ENCODE data around the gene SLC28A3. TPM values are rescaled to one million over a fixed set of nuclear protein-coding genes. Genes with fewer than 3 reads are reported as not detected.
"Not testable (repeated sequence)": the region's sequence is repeated elsewhere in the genome, so short reads cannot be mapped to it uniquely, and the experiment has no call there.

SLC28A3 gene
- total RNA-seq, 1 donor from 2014 or later: 0.35 TPM

GRCh38 chr9:84375954-84376353 lies 35.4 kb upstream of the SLC28A3 start:
- DNase-seq (ENCODE audit: low spot score): no peak
- TF ChIP-seq CTCF (IDR thresholded peaks at IDR 0.05): no peak
- H3K27me3 Mint-ChIP-seq (ENCODE audit: low read depth): peaks cover 2% of the 10 kb centered on the region
- peaks cover 18% of the 10 kb centered on the region for H3K4me1 Mint-ChIP-seq (ENCODE audit: low read depth)
- H3K36me3 Mint-ChIP-seq (ENCODE audit: low read depth): peaks cover 1% of the 10 kb centered on the region
- H3K27ac Mint-ChIP-seq (ENCODE audit: unreplicated experiment): no peak overlapping the region
- H3K4me3 Mint-ChIP-seq (ENCODE audit: unreplicated experiment): no peak overlapping the region
- H3K9me3 Mint-ChIP-seq (ENCODE audit: low read depth): no peaks in the 10 kb centered on the region

- peaks cover 1% of the 10 kb centered on the region for H3K36me3 Mint-ChIP-seq (ENCODE audit: low read depth)
- no peaks in the 10 kb centered on the region for H3K9me3 Mint-ChIP-seq (ENCODE audit: low read depth)
- peaks cover 18% of the 10 kb centered on the region for H3K4me1 Mint-ChIP-seq (ENCODE audit: low read depth)
- no peak for TF ChIP-seq CTCF (IDR thresholded peaks at IDR 0.05)
- H3K4me3 Mint-ChIP-seq (ENCODE audit: unreplicated experiment): no peak overlapping the region
- peaks cover 2% of the 10 kb centered on the region for H3K27me3 Mint-ChIP-seq (ENCODE audit: low read depth)
- peak overlapping the region; percentile 18 for H3K27ac Mint-ChIP-seq (ENCODE audit: unreplicated experiment)
- DNase-seq (ENCODE audit: low spot score): no peak
These were observed 34.0 kb upstream of the SLC28A3 start for GRCh38 chr9:84374516-84374915.

GRCh38 chr9:84374013-84374412 lies 33.5 kb upstream of the SLC28A3 start:
- H3K4me3 Mint-ChIP-seq (ENCODE audit: unreplicated experiment): no peak overlapping the region
- DNase-seq (ENCODE audit: low spot score): no peak
- no peak for TF ChIP-seq CTCF (IDR thresholded peaks at IDR 0.05)
- peaks cover 18% of the 10 kb centered on the region for H3K4me1 Mint-ChIP-seq (ENCODE audit: low read depth)
- peaks cover 2% of the 10 kb centered on the region for H3K27me3 Mint-ChIP-seq (ENCODE audit: low read depth)
- H3K9me3 Mint-ChIP-seq (ENCODE audit: low read depth): no peaks in the 10 kb centered on the region
- H3K27ac Mint-ChIP-seq (ENCODE audit: unreplicated experiment): no peak overlapping the region
- H3K36me3 Mint-ChIP-seq (ENCODE audit: low read depth): peaks cover 1% of the 10 kb centered on the region

- no peak overlapping the region for H3K4me3 Mint-ChIP-seq (ENCODE audit: unreplicated experiment)
These were observed 31.2 kb upstream of the SLC28A3 start for GRCh38 chr9:84371737-84372136.

GRCh38 chr9:84368601-84369000 lies 28.0 kb upstream of the SLC28A3 start:
- DNase-seq (ENCODE audit: low spot score): no peak
- Mint-ChIP-seq H3K9me3 (ENCODE audit: low read depth) (peaks cover 6% of the 10 kb centered on the region), H3K4me3 (ENCODE audit: unreplicated experiment) (no peak overlapping the region), H3K36me3 (ENCODE audit: low read depth) (no peaks in the 10 kb centered on the region), H3K4me1 (ENCODE audit: low read depth) (peaks cover 12% of the 10 kb centered on the region), H3K27ac (ENCODE audit: unreplicated experiment) (no peak overlapping the region), H3K27me3 (ENCODE audit: low read depth) (no peaks in the 10 kb centered on the region)
- TF ChIP-seq CTCF (IDR thresholded peaks at IDR 0.05): no peak

More at GRCh38 chr9:84371737-84372136, 31.2 kb upstream of the SLC28A3 start:
- peaks cover 18% of the 10 kb centered on the region for H3K4me1 Mint-ChIP-seq (ENCODE audit: low read depth)
- H3K9me3 Mint-ChIP-seq (ENCODE audit: low read depth): no peaks in the 10 kb centered on the region
- TF ChIP-seq CTCF (IDR thresholded peaks at IDR 0.05): no peak
- H3K27ac Mint-ChIP-seq (ENCODE audit: unreplicated experiment): peak overlapping the region; percentile 73
- no peak for DNase-seq (ENCODE audit: low spot score)
- H3K27me3 Mint-ChIP-seq (ENCODE audit: low read depth): no peaks in the 10 kb centered on the region
- no peaks in the 10 kb centered on the region for H3K36me3 Mint-ChIP-seq (ENCODE audit: low read depth)

GRCh38 chr9:84367726-84368125 lies 27.2 kb upstream of the SLC28A3 start:
- not testable (repeated sequence) for H3K27ac Mint-ChIP-seq (ENCODE audit: unreplicated experiment); H3K27me3 Mint-ChIP-seq (ENCODE audit: low read depth); H3K36me3 Mint-ChIP-seq (ENCODE audit: low read depth); DNase-seq (ENCODE audit: low spot score); H3K4me3 Mint-ChIP-seq (ENCODE audit: unreplicated experiment); H3K9me3 Mint-ChIP-seq (ENCODE audit: low read depth)
- peaks cover 12% of the 10 kb centered on the region for H3K4me1 Mint-ChIP-seq (ENCODE audit: low read depth)

Data from chondrocyte (in vitro differentiated cells).